Pancreas (tissue), 10 donors: Measurements from ENCODE around the gene RAB1B. TPM values are rescaled to one million over a fixed set of nuclear protein-coding genes. Genes with fewer than 3 reads are reported as not detected.
A peak's percentile ranks its signal among the peaks of the same experiment; 100 is the strongest.

ENCODE experiments used
- ATAC-seq, 4 donors: fragments of 200-7000 bp; cut with Tn5 transposase; one replicate each; pipeline versions ENCODE4 v1.8.0 to v1.9.1; 2020; ENCODE audit warnings: mild to moderate bottlenecking in 4 of 4, moderate library complexity in 4 of 4
- DNase-seq, 6 donors: peaks; one replicate each; pipeline ENCODE4 v3.0.0-alpha.2; 2020
- FAIRE-seq: peaks from 2 replicates; lab custom pipeline; 2012; peaks lifted over from hg19 to GRCh38; lab: Jason Lieb, UNC
- H3K27ac ChIP-seq, 4 donors: fragments of 200-600 bp; sonication (generic); 1 replicate in 3 of 4; 2 replicates in 1 of 4; pipeline versions ENCODE4 v1.5.0 to v1.8.0; 2020
- H3K27me3 ChIP-seq, 4 donors: fragments of 200-600 bp; one replicate each; pipeline ENCODE4 v1.8.0; 2021
- H3K36me3 ChIP-seq, 3 donors: fragments of 200-600 bp; sonication (generic) in 1 of 3; one replicate each; pipeline versions ENCODE4 v1.5.0 to v1.8.0; 2020 to 2021
- H3K4me1 ChIP-seq, 3 donors: fragments of 200-600 bp; one replicate each; pipeline ENCODE4 v1.8.0; 2021
- H3K4me3 ChIP-seq, 4 donors: fragments of 200-600 bp; sonication (generic) in 2 of 4; one replicate each; pipeline versions ENCODE4 v1.5.0 to v1.8.0; 2020 to 2021
- H3K9me3 ChIP-seq, 4 donors: fragments of 200-600 bp; one replicate each; pipeline ENCODE4 v1.8.0; 2021
- CTCF ChIP-seq, 4 donors: fragments of 200-600 bp; sonication (generic) in 3 of 4; IDR thresholded peaks; one replicate each; pipeline versions ENCODE4 v1.5.0 to v1.8.0; 2021; ENCODE audit warnings: antibody characterized with exemption in 4 of 4
- WGBS, 2 donors: extraction: QIAGEN DNeasy Blood & Tissue Kit; methylation state at CpG; one replicate each; pipeline ENCODE4 v1.1.7; 2013; 5-methylcytosine and 5-hydroxymethylcytosine counted together
- intact Hi-C, 3 donors: fragments of 100-400 bp; cut with DNase I; formaldehyde crosslinking; loops; one replicate each; pipeline versions ENCODE4 v1.11.1 to v1.14.2; 2022
- polyA plus RNA-seq, 2 donors: library from polyadenylated mRNA; stranded (reverse); fragments of 200-250 nt; gene quantifications; one replicate each; pipeline ENCODE4 v1.2.3, GENCODE V29; 2013
- total RNA-seq, 6 donors: library from RNA; stranded (reverse); fragmentation: NEBNext Ultra II Directional in 4 of 6; extraction: Animal tissue kit (Norgen Biotek cat#: 25700) in 4 of 6; gene quantifications; one replicate each; pipeline versions ENCODE4 v1.2.1 to v1.2.4, GENCODE V29; 2021 to 2023
- donor health status: healthy with polysubstance abuse.
- donor health status: DM: no; HTN: no; CAD: no; lungs with moderate emphysema.
- donor health status: DM: no; HTN: no; CAD: no.
- donor health status: control.
- donor health status: control.
- donor health status: Bipolar disorder and iron deficiency.
- donor health status: DM: yes; HTN: yes; CAD: no.
- donor health status: DM: no; HTN: no; CAD: no.
- donor health status: DM: no; HTN: no; CAD: no.
- donor health status: DM: yes; HTN: yes; CAD: no.

Gene RAB1B
- total and polyA plus RNA-seq, 8 donors: 36.8 to 96.2 (median 55.1) TPM

- FAIRE-seq (no peak), DNase-seq (peak in 3 of 6 donors; percentile 45 to 82 (median 61)), ATAC-seq (no peak)
- no peak for TF ChIP-seq CTCF (IDR thresholded peaks at IDR 0.05)
- Histone ChIP-seq H3K4me1 (no peaks in the 10 kb centered on the region), H3K27ac (no peak overlapping the region), H3K4me3 (no peak overlapping the region), H3K9me3 (no peaks in the 10 kb centered on the region), H3K27me3 (no peaks in the 10 kb centered on the region), H3K36me3 (no peaks in the 10 kb centered on the region)
- 85 to 86% methylated on average over 20 of the region's 20 CpGs for WGBS, 2 donors
- intact Hi-C loops: no loop called here
These were observed 1.9 kb upstream of the RAB1B start for GRCh38 chr11:66266378-66267038.

- Histone ChIP-seq H3K4me1 (no peaks in the 10 kb centered on the region), H3K36me3 (peaks cover 0 to 1% (median 1%) of the 10 kb centered on the region in 3 donors), H3K27me3 (no peaks in the 10 kb centered on the region), H3K27ac (peak overlapping the region; percentile 83 to 92 (median 88)), H3K9me3 (no peaks in the 10 kb centered on the region), H3K4me3 (peak overlapping the region; percentile 13 to 96 (median 74))
- no peak for DNase-seq
- ATAC-seq: no peak
- intact Hi-C loops: no loop called here
- 41 to 42% methylated on average over 13 of the region's 13 CpGs for WGBS, 2 donors
- FAIRE-seq: no peak
- no peak for TF ChIP-seq CTCF (IDR thresholded peaks at IDR 0.05)
These were observed 1.4 kb upstream of the RAB1B start for GRCh38 chr11:66267039-66267378.

- WGBS, 2 donors: 3% methylated on average over 61 of the region's 61 CpGs
- ATAC-seq (peak; percentile 75 to 87 (median 82)), FAIRE-seq (no peak), DNase-seq (peak; percentile 80 to 92 (median 87))
- intact Hi-C loops: no loop called here
- TF ChIP-seq CTCF (IDR thresholded peaks at IDR 0.05): no peak
- Histone ChIP-seq H3K9me3 (no peaks in the 10 kb centered on the region), H3K4me1 (no peaks in the 10 kb centered on the region), H3K4me3 (peak overlapping the region; percentile 13 to 96 (median 74)), H3K27ac (peak overlapping the region; percentile 83 to 92 (median 88)), H3K27me3 (no peaks in the 10 kb centered on the region), H3K36me3 (peaks cover 0 to 7% (median 7%) of the 10 kb centered on the region in 3 donors)
These were observed 828 bp upstream of the RAB1B start for GRCh38 chr11:66267379-66268243.

- Histone ChIP-seq H3K27ac (peak overlapping the region; percentile 83 to 92 (median 88)), H3K27me3 (no peaks in the 10 kb centered on the region), H3K4me3 (peak overlapping the region; percentile 59 to 96 (median 88)), H3K36me3 (peaks cover 0 to 23% (median 19%) of the 10 kb centered on the region in 3 donors), H3K9me3 (no peaks in the 10 kb centered on the region), H3K4me1 (no peaks in the 10 kb centered on the region)
- 3 to 5% methylated on average over 32 of the region's 32 CpGs for WGBS, 2 donors
- DNase-seq: peak in 3 of 6 donors; percentile 20 to 79 (median 58)
- ATAC-seq: peak in 1 of 4 donors; percentile 2
- no peak for FAIRE-seq
- no peak for TF ChIP-seq CTCF (IDR thresholded peaks at IDR 0.05)
- intact Hi-C loops: no loop called here
These were observed 790 bp downstream of the RAB1B start for GRCh38 chr11:66268952-66269905.
